ENCODE results near the gene MRC1. TPM values are rescaled to one million over a fixed set of nuclear protein-coding genes. Genes with fewer than 3 reads are reported as not detected.
"Not testable (repeated sequence)": the region's sequence is repeated elsewhere in the genome, so short reads cannot be mapped to it uniquely, and the experiment has no call there.

MRC1 gene
- total RNA-seq, 4 donors from 2014 or later = 14.9 to 51.8 (median 28.0) TPM

DNA sequence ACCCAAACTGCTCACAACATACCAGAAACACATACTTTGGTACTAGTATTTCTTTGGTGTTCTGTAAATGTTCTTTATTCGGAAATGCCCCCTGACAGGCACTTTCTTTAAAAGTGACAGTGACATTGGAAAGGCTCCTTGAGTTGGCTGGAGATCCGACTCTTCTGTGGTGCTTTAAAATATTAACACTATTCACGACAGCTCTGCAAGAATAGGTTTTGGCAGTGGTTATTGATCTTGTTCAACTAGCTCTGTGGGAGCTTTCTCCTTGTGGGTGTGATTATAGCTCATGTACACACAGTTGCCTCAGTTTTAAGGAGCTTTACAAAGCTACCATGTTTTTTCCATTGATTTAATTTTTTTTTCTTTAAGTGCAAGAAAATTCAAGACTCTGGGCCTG, 112.2 kb downstream of the MRC1 start:
- TF ChIP-seq, protein P1, sequence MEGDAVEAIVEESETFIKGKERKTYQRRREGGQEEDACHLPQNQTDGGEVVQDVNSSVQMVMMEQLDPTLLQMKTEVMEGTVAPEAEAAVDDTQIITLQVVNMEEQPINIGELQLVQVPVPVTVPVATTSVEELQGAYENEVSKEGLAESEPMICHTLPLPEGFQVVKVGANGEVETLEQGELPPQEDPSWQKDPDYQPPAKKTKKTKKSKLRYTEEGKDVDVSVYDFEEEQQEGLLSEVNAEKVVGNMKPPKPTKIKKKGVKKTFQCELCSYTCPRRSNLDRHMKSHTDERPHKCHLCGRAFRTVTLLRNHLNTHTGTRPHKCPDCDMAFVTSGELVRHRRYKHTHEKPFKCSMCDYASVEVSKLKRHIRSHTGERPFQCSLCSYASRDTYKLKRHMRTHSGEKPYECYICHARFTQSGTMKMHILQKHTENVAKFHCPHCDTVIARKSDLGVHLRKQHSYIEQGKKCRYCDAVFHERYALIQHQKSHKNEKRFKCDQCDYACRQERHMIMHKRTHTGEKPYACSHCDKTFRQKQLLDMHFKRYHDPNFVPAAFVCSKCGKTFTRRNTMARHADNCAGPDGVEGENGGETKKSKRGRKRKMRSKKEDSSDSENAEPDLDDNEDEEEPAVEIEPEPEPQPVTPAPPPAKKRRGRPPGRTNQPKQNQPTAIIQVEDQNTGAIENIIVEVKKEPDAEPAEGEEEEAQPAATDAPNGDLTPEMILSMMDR (IDR thresholded peaks at IDR 0.05) = no peak
- no peak for TF ChIP-seq POLR2A (IDR thresholded peaks at IDR 0.05)
- intact Hi-C loops (cut with DNase I; ENCODE audit: low total_unique reads) = no loop called here

GRCh38 chr10:17923728-17924127, 114.6 kb downstream of the MRC1 start:
- intact Hi-C loops (cut with DNase I; ENCODE audit: low total_unique reads) = no loop called here
- H3K4me3 ChIP-seq = no peak overlapping the region
- no peaks in the 10 kb centered on the region for H3K9me3 ChIP-seq
- no peaks in the 10 kb centered on the region for H3K27me3 ChIP-seq
- TF ChIP-seq, protein P1 (IDR thresholded peaks at IDR 0.05) = no peak
- no peak for TF ChIP-seq POLR2A (IDR thresholded peaks at IDR 0.05)
- peak; percentile 37 to 41 for DNase-seq
- no peaks in the 10 kb centered on the region for H3K36me3 ChIP-seq
- peak overlapping the region in 1 of 2 donors; percentile 27 for H3K27ac ChIP-seq
- no peaks in the 10 kb centered on the region for H3K4me1 ChIP-seq

More for the DNA sequence above, 112.2 kb downstream of the MRC1 start:
- H3K27ac ChIP-seq = no peak overlapping the region
- H3K36me3 ChIP-seq = no peaks in the 10 kb centered on the region
- no peaks in the 10 kb centered on the region for H3K27me3 ChIP-seq
- H3K9me3 ChIP-seq = no peaks in the 10 kb centered on the region
- no peak for DNase-seq
- no peaks in the 10 kb centered on the region for H3K4me1 ChIP-seq
- no peak overlapping the region for H3K4me3 ChIP-seq

- no peaks in the 10 kb centered on the region for H3K4me1 ChIP-seq
- intact Hi-C loops (cut with DNase I; ENCODE audit: low total_unique reads) = no loop called here
- no peaks in the 10 kb centered on the region for H3K9me3 ChIP-seq
- H3K27ac ChIP-seq = no peak overlapping the region
- H3K36me3 ChIP-seq = no peaks in the 10 kb centered on the region
- no peaks in the 10 kb centered on the region for H3K27me3 ChIP-seq
- DNase-seq = no peak
- no peak overlapping the region for H3K4me3 ChIP-seq
- no peak for TF ChIP-seq POLR2A (IDR thresholded peaks at IDR 0.05)
- TF ChIP-seq, protein P1 (IDR thresholded peaks at IDR 0.05) = no peak
These were observed 134.0 kb downstream of the MRC1 start for GRCh38 chr10:17943033-17943745.

DNA sequence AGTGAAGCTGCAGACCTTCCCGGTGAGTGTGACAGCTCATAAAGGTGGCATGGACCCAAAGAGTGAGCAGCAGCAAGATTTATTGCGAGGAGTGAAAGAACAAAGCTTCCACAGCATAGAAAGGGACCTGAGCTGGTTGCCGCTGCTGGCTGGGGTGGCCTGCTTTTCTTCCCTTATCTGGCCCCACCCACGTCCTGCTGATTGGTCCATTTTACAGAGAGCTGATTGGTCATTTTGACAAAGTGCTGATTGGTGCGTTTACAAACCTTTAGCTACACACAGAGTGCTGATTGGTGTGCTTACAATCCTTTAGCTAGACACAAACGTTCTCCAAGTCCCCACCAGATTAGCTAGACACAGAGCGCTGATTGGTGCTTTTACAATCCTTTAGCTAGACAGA, 141.1 kb downstream of the MRC1 start:
- intact Hi-C loops (cut with DNase I; ENCODE audit: low total_unique reads); H3K4me1 ChIP-seq; H3K36me3 ChIP-seq; H3K4me3 ChIP-seq; H3K27ac ChIP-seq; H3K27me3 ChIP-seq; DNase-seq; H3K9me3 ChIP-seq: not testable (repeated sequence)

GRCh38 chr10:17950726-17951125, 141.6 kb downstream of the MRC1 start:
- Histone ChIP-seq H3K4me1 (no peaks in the 10 kb centered on the region), H3K9me3 (no peaks in the 10 kb centered on the region), H3K27ac (no peak overlapping the region), H3K4me3 (no peak overlapping the region), H3K36me3 (no peaks in the 10 kb centered on the region), H3K27me3 (no peaks in the 10 kb centered on the region)
- intact Hi-C loops (cut with DNase I; ENCODE audit: low total_unique reads) = no loop called here
- TF ChIP-seq, protein P1 (IDR thresholded peaks at IDR 0.05) = no peak
- no peak for TF ChIP-seq POLR2A (IDR thresholded peaks at IDR 0.05)
- DNase-seq = no peak

Data from uterus (tissue), 4 donors.